ENCODE data around the gene KRTAP20-1. TPM values are rescaled to one million over a fixed set of nuclear protein-coding genes. Genes with fewer than 3 reads are reported as not detected.

KRTAP20-1 gene
- total RNA-seq, 1 donor from 2014 or later, result not detected

GRCh38 chr21:30642564-30642963 lies 26.3 kb downstream of the KRTAP20-1 start, which contains the start of gene KRTAP20-3:
Gene KRTAP20-3 (plus strand): TSS chr21:30642864.
- no peak for DNase-seq (ENCODE audit: extremely low read depth, low read depth, low spot score)

DNA sequence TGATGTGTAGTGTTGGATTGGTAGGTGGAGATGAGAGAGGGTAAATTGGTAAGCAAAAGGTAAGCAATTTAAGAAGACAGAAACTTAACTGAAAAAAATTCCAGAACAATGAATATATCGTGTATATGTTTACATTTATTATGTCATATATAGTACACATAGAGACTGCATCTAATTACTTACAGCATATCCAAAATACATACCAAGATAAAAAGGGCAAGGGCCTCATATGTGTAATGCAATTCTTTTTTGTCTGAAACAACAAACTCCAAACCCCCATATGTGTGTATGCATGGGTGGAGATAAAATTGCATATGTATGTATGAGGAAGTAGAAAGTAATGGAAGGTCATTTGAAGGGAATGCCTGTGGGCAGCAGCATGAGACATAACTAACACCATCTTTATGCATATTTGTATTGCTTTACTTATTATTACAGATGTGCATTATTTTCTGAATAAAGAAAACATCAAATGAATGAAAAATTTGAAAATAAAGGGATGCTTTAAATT lies 30.7 kb downstream of the KRTAP20-1 start:
- DNase-seq (ENCODE audit: extremely low read depth, low read depth, low spot score), result no peak

- DNase-seq (ENCODE audit: extremely low read depth, low read depth, low spot score), result no peak
These were observed 36.7 kb downstream of the KRTAP20-1 start for GRCh38 chr21:30652891-30653290.

Other genes starting within 250 kb of the KRTAP20-1 start
- not detected in 2 replicates for gene KRTAP13-2, start 244.2 kb upstream of the KRTAP20-1 start, total RNA-seq
- not detected in 2 replicates for gene KRTAP13-1, start 220.4 kb upstream of the KRTAP20-1 start, total RNA-seq
- not detected in 2 replicates for gene KRTAP13-3, start 190.5 kb upstream of the KRTAP20-1 start, total RNA-seq
- not detected in 2 replicates for gene KRTAP13-4, start 186.2 kb upstream of the KRTAP20-1 start, total RNA-seq
- gene KRTAP15-1, start 176.2 kb upstream of the KRTAP20-1 start, total RNA-seq, result not detected in 2 replicates
- gene KRTAP19-1, start 136.1 kb upstream of the KRTAP20-1 start, total RNA-seq, result not detected in 2 replicates
- gene KRTAP19-2, start 129.0 kb upstream of the KRTAP20-1 start, total RNA-seq, result not detected in 2 replicates
- not detected in 2 replicates for gene KRTAP19-3, start 124.4 kb upstream of the KRTAP20-1 start, total RNA-seq
- not detected in 2 replicates for gene KRTAP19-4, start 119.3 kb upstream of the KRTAP20-1 start, total RNA-seq
- not detected in 2 replicates for gene KRTAP19-5, start 114.3 kb upstream of the KRTAP20-1 start, total RNA-seq
- gene KRTAP19-6, start 74.6 kb upstream of the KRTAP20-1 start, total RNA-seq, result not detected in 2 replicates
- gene KRTAP19-7, start 55.1 kb upstream of the KRTAP20-1 start, total RNA-seq, result not detected in 2 replicates
- gene KRTAP22-2, start 26.0 kb upstream of the KRTAP20-1 start, total RNA-seq, result not detected in 2 replicates
- not detected in 2 replicates for gene KRTAP6-3, start 24.0 kb upstream of the KRTAP20-1 start, total RNA-seq
- gene KRTAP6-2, start 17.5 kb upstream of the KRTAP20-1 start, total RNA-seq, result not detected in 2 replicates
- not detected in 2 replicates for gene KRTAP22-1, start 15.3 kb upstream of the KRTAP20-1 start, total RNA-seq
- not detected in 2 replicates for gene KRTAP6-1, start 2.5 kb upstream of the KRTAP20-1 start, total RNA-seq
- gene KRTAP20-4, start 4.2 kb downstream of the KRTAP20-1 start, total RNA-seq, result not detected in 2 replicates
- gene KRTAP20-2, start 18.8 kb downstream of the KRTAP20-1 start, total RNA-seq, result not detected in 2 replicates
- not detected in 2 replicates for gene KRTAP20-3, start 26.4 kb downstream of the KRTAP20-1 start, total RNA-seq
- gene KRTAP21-3, start 102.4 kb downstream of the KRTAP20-1 start, total RNA-seq, result not detected in 2 replicates
- gene KRTAP21-2, start 130.8 kb downstream of the KRTAP20-1 start, total RNA-seq, result not detected in 2 replicates
- not detected in 2 replicates for gene KRTAP21-1, start 139.0 kb downstream of the KRTAP20-1 start, total RNA-seq
- gene KRTAP8-1, start 196.8 kb downstream of the KRTAP20-1 start, total RNA-seq, result not detected in 2 replicates
- not detected in 2 replicates for gene KRTAP7-1, start 213.3 kb downstream of the KRTAP20-1 start, total RNA-seq